ENCODE measurements around the gene MTA2. TPM values are rescaled to one million over a fixed set of nuclear protein-coding genes. Genes with fewer than 3 reads are reported as not detected.
"Not testable (repeated sequence)": the region's sequence is repeated elsewhere in the genome, so short reads cannot be mapped to it uniquely, and the experiment has no call there.

The MTA2 gene
- total RNA-seq, 4 donors from 2014 or later, result 37.9 to 120 (median 78.2) TPM

DNA sequence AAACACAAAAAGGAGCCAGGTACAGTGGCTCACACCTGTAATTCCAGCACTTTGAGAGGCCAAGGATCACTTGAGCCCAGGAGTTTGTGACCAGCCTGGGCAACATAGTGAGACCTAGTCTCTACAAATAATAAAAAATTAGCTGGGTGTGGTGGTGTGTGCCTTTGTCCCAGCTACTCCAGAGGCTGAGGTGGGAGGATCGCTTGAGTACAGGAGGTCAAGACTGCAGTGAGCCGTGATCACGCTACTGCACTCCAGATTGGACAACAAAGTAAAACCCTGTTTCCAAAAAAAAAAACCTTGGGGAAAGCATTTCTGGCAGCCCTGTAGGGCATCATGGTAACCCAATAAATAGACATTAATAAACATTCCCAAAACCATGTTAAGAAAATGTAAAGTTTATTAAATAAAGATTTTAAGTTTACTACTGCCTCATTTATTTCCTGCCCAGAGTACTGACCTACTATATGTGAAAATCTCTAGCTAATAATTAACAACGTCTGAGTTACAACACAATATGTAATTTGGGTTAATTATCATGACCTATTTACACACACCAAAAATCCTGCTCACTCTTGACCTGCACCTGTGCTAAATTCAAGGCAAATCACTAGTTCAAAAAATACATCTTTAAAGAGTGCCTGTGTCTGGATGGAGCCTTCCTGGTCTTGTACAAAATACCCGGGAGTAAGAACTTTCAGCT lies 36.4 kb downstream of the MTA2 start:
- Histone ChIP-seq H3K27ac (no peak overlapping the region), H3K4me1 (peaks cover 3 to 10% of the 10 kb centered on the region in 2 donors), H3K36me3 (no peaks in the 10 kb centered on the region), H3K4me3 (no peak overlapping the region), H3K9me3 (no peaks in the 10 kb centered on the region), H3K27me3 (no peaks in the 10 kb centered on the region)
- no peak for TF ChIP-seq POLR2A (IDR thresholded peaks at IDR 0.05)
- TF ChIP-seq, protein P1, sequence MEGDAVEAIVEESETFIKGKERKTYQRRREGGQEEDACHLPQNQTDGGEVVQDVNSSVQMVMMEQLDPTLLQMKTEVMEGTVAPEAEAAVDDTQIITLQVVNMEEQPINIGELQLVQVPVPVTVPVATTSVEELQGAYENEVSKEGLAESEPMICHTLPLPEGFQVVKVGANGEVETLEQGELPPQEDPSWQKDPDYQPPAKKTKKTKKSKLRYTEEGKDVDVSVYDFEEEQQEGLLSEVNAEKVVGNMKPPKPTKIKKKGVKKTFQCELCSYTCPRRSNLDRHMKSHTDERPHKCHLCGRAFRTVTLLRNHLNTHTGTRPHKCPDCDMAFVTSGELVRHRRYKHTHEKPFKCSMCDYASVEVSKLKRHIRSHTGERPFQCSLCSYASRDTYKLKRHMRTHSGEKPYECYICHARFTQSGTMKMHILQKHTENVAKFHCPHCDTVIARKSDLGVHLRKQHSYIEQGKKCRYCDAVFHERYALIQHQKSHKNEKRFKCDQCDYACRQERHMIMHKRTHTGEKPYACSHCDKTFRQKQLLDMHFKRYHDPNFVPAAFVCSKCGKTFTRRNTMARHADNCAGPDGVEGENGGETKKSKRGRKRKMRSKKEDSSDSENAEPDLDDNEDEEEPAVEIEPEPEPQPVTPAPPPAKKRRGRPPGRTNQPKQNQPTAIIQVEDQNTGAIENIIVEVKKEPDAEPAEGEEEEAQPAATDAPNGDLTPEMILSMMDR (IDR thresholded peaks at IDR 0.05), result no peak
- DNase-seq, result no peak
- intact Hi-C loops (cut with DNase I; ENCODE audit: low total_unique reads), result no loop called here

DNA sequence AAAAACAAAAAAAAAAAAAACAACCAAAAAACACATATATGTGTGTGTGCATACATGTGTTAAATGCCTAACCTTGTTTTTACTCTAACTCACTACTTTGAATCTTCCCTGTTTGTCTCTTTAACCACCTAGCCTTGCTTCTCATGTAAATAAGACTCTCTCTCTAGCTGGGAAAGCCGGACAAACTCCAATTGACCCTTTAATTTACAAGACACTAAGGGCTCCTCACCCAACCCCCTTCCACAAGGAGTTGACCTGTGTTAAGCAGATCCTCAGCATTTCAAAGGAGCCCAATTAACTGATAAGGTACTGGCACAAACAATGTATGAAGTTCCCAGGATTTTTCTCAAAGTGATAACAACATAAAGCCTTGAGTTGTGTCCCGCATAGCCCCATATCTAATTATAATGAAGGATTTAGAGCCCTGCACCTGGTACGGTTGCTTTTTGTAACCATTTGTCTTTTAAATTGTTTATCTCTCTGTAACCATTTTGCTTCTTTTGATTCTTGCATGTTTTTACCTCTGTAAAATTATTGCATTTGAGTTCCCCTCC lies 39.9 kb downstream of the MTA2 start:
- DNase-seq; H3K27me3 ChIP-seq; H3K4me3 ChIP-seq; intact Hi-C loops (cut with DNase I; ENCODE audit: low total_unique reads); H3K9me3 ChIP-seq; H3K36me3 ChIP-seq; H3K4me1 ChIP-seq: not testable (repeated sequence)
- H3K27ac ChIP-seq, result peak overlapping the region; percentile 90 to 92

DNA sequence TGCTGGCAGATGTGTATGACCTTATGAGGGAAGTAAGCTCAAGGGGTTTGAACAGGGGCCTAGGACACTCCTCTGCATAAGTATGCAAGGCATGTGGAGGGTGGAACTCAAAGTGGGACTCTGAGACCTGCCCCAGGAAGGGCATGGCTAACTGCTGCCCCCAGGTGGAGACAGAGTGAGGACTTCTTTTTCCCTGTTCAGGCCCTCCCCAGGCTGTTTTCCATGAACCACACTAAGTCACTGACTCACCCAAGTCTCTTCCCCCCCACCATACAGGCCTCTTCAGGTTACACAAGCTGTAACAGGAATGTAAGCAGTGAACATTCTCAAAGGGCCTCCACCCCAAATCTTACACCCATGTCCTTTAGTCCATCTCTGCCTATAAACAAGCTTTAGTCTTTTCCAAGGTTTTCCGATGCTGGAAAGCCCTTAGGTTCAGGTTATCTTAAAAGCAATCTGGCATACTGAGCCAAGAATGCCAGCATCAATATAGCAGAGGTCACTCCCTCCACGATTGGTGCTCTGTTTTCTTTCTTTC lies 41.0 kb downstream of the MTA2 start:
- H3K4me3 ChIP-seq, result no peak overlapping the region
- no peak for TF ChIP-seq POLR2A (IDR thresholded peaks at IDR 0.05)
- TF ChIP-seq, protein P1 (IDR thresholded peaks at IDR 0.05), result peak; percentile 87 to 91 (median 90)
- no peaks in the 10 kb centered on the region for H3K36me3 ChIP-seq
- peaks cover 12 to 14% of the 10 kb centered on the region in 2 donors for H3K4me1 ChIP-seq
- intact Hi-C loops (cut with DNase I; ENCODE audit: low total_unique reads), result no loop called here
- DNase-seq, result peak; percentile 92 to 96
- no peaks in the 10 kb centered on the region for H3K9me3 ChIP-seq
- peak overlapping the region; percentile 90 to 92 for H3K27ac ChIP-seq
- H3K27me3 ChIP-seq, result no peaks in the 10 kb centered on the region

DNA sequence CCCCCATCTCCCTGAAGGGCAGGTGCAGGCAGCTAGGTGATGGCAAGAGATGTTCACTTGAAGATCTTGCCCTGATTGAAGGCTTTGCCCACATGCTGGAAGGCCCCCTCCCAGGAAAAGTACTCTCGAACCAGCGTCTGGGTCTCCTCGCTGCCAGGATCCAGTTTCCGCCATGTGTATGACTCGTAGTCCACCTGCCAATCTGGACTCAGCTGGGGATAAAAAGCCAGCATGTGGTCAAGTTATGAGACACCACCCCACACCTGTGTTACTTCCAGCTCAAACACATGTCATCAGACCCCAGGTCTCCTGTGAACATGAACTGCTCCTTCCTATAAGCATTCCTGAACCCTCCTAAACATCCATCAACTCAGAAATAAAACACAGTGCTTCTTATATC lies 42.0 kb downstream of the MTA2 start:
- intact Hi-C loops (cut with DNase I; ENCODE audit: low total_unique reads), result not testable (repeated sequence)
- peak overlapping the region; percentile 90 to 92 for H3K27ac ChIP-seq

DNA sequence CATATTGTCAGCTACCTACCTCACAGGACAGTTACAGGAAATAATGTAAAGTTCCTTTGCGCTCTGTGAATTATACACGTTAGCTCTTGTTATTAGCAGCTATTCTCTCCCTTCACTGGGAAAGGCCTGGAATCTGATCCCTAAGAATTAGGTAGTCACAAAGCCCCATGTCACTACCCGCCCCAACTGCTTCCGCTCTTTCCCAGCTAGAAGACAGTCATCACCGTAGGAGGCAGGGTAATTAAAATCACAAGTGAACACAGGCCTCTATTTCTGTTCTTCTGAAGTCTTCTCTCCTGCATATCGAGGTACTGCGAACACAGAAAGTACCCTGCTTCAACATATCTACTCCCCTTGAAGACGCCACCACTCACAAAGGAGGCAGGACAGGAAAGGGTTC lies 42.5 kb downstream of the MTA2 start:
- no peaks in the 10 kb centered on the region for H3K9me3 ChIP-seq
- no peak for TF ChIP-seq POLR2A (IDR thresholded peaks at IDR 0.05)
- TF ChIP-seq, protein P1 (IDR thresholded peaks at IDR 0.05), result no peak
- H3K4me1 ChIP-seq, result peaks cover 12 to 28% of the 10 kb centered on the region in 2 donors
- H3K4me3 ChIP-seq, result no peak overlapping the region
- peak overlapping the region; percentile 90 to 92 for H3K27ac ChIP-seq
- no peaks in the 10 kb centered on the region for H3K27me3 ChIP-seq
- no peak for DNase-seq
- intact Hi-C loops (cut with DNase I; ENCODE audit: low total_unique reads), result no loop called here
- no peaks in the 10 kb centered on the region for H3K36me3 ChIP-seq

More for the DNA sequence above, 42.0 kb downstream of the MTA2 start:
- H3K4me3 ChIP-seq, H3K9me3 ChIP-seq, H3K27me3 ChIP-seq, DNase-seq, H3K36me3 ChIP-seq: not testable (repeated sequence)
- H3K4me1 ChIP-seq, result peaks cover 12 to 24% of the 10 kb centered on the region in 2 donors

DNA sequence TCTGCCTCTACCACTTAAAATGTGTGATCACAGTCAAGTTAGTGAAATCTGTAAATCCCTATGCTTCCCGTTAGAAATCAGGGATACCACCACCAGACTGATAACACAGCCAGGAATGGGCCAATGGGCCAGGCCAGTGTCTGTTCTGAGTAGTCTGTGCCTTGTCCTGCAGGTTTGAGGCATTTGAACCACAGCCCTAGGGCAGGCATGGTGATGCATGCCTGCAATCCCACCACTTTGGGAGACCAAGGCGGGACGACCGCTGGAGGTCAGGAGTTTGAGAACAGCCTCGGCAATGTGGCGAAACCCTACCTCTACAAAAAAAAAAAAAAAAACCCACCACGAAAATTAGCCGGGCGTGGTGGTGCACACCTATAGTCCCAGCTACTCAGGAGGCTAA lies 43.0 kb downstream of the MTA2 start:
- Histone ChIP-seq H3K9me3 (no peaks in the 10 kb centered on the region), H3K27ac (peak overlapping the region in 1 of 2 donors; percentile 90), H3K4me3 (no peak overlapping the region), H3K36me3 (no peaks in the 10 kb centered on the region), H3K4me1 (peaks cover 16 to 34% of the 10 kb centered on the region in 2 donors), H3K27me3 (no peaks in the 10 kb centered on the region)
- DNase-seq, result no peak
- intact Hi-C loops (cut with DNase I; ENCODE audit: low total_unique reads), result no loop called here
- no peak for TF ChIP-seq POLR2A (IDR thresholded peaks at IDR 0.05)
- TF ChIP-seq, protein P1 (IDR thresholded peaks at IDR 0.05), result no peak

All from uterus (tissue), 4 donors.